Endothelial cell of umbilical vein (primary cell): ENCODE data around the gene NYAP2. TPM values are rescaled to one million over a fixed set of nuclear protein-coding genes. Genes with fewer than 3 reads are reported as not detected.

Experiments used
- BruUV-seq: library from RNA; stranded (reverse); fragments of 400-500 nt; replicated peaks from 2 replicates; lab custom pipeline; 2021; lab: Mats Ljungman, UMichigan
- CTCF ChIA-PET: fragments of 300-600, 350-600 bp; sonication (Branson Sonifier 250); formaldehyde crosslinking; loops from one replicate; lab custom pipeline; 2021; ENCODE audit warnings: antibody characterized with exemption, inconsistent platforms; lab: Charles Lee
- POLR2A ChIA-PET: fragments of 300-600, 350-600 bp; sonication (Branson Sonifier 250); formaldehyde crosslinking; loops from one replicate; lab custom pipeline; 2021; ENCODE audit warnings: antibody characterized with exemption, inconsistent platforms; lab: Charles Lee
- DNase-seq: peaks from one replicate; pipeline ENCODE4 v3.0.0-alpha.2; 2011; ENCODE audit warnings: low read depth, low spot score
- FAIRE-seq: peaks from 2 replicates; lab custom pipeline; 2011; peaks lifted over from hg19 to GRCh38; lab: Jason Lieb, UNC
- H2AFZ ChIP-seq: 2 replicates; pipeline ENCODE4 v1.6.0; 2012; ENCODE audit warnings: low read depth, low read length, control low read depth, inconsistent platforms
- H3K27ac ChIP-seq: 2 replicates; pipeline ENCODE4 v1.5.1; 2011; ENCODE audit warnings: low read depth, mild to moderate bottlenecking, control low read depth, low read length, moderate library complexity; ENCODE audit not compliant: insufficient read depth
- H3K27me3 ChIP-seq, 2 experiments: 2 replicates each; pipeline versions ENCODE4 v1.6.0 to v1.6.1; 2011; ENCODE audit warnings: low read length in 2 of 2, mixed read lengths in 1 of 2; ENCODE audit not compliant: control insufficient read depth in 2 of 2, insufficient read depth in 2 of 2
- H3K36me3 ChIP-seq, 2 experiments: 2 replicates in 1 of 2; 3 replicates in 1 of 2; pipeline ENCODE4 v1.5.1; 2011; ENCODE audit warnings: low read length in 2 of 2, mild to moderate bottlenecking in 1 of 2, moderate library complexity in 1 of 2; ENCODE audit not compliant: control insufficient read depth in 2 of 2, insufficient read depth in 2 of 2; ENCODE audit errors: extremely low read depth in 1 of 2
- H3K4me1 ChIP-seq: 3 replicates; pipeline ENCODE4 v1.5.1; 2011; ENCODE audit warnings: mild to moderate bottlenecking, low read length; ENCODE audit not compliant: control insufficient read depth, insufficient read depth; ENCODE audit errors: extremely low read depth
- H3K4me2 ChIP-seq: 2 replicates; pipeline ENCODE4 v1.6.1; 2011; ENCODE audit warnings: low read length, control low read depth, mixed read lengths; ENCODE audit not compliant: insufficient read depth
- H3K4me3 ChIP-seq, 3 experiments: fragments of 200-600 bp in 1 of 3; sonication (generic), shearing (Covaris generic) in 1 of 3; replicated peaks in 1 of 3; 2 replicates each; pipeline ENCODE4 v1.5.1; 2011 to 2016; ENCODE audit warnings: control low read depth in 3 of 3, low read length in 3 of 3, mild to moderate bottlenecking in 2 of 3, inconsistent platforms in 1 of 3, low read depth in 1 of 3, moderate library complexity in 1 of 3; ENCODE audit not compliant: insufficient read depth in 1 of 3
- H3K79me2 ChIP-seq: 2 replicates; pipeline ENCODE4 v1.6.0; 2012; ENCODE audit warnings: low read length, inconsistent platforms; ENCODE audit not compliant: control insufficient read depth, insufficient read depth
- H3K9ac ChIP-seq: replicated peaks from 2 replicates; pipeline ENCODE3; 2011; ENCODE audit warnings: low read length, control low read depth; ENCODE audit not compliant: insufficient read depth; ENCODE audit errors: extremely low read depth
- H3K9me1 ChIP-seq: replicated peaks from 3 replicates; pipeline ENCODE4 v1.6.0; 2011; ENCODE audit warnings: mild to moderate bottlenecking, low read length; ENCODE audit not compliant: control insufficient read depth, insufficient read depth; ENCODE audit errors: extremely low read depth
- H3K9me3 ChIP-seq: replicated peaks from 2 replicates; pipeline ENCODE4 v1.5.1; 2012; ENCODE audit warnings: low read length, inconsistent platforms; ENCODE audit not compliant: control insufficient read depth, insufficient read depth
- H4K20me1 ChIP-seq: replicated peaks from 2 replicates; pipeline ENCODE3; 2011; ENCODE audit warnings: mild to moderate bottlenecking, low read length; ENCODE audit not compliant: control insufficient read depth, insufficient read depth; ENCODE audit errors: extremely low read depth
- EZH2 ChIP-seq: IDR thresholded peaks from 2 replicates; pipeline ENCODE4 v1.6.1; 2012; ENCODE audit warnings: borderline replicate concordance, low read depth, mild to moderate bottlenecking, moderate library complexity, low read length, inconsistent platforms; ENCODE audit not compliant: severe bottlenecking
- FOS ChIP-seq: IDR thresholded peaks from 2 replicates; pipeline ENCODE4 v1.6.1; 2011; ENCODE audit warnings: mild to moderate bottlenecking, low read length, moderate library complexity, borderline replicate concordance; ENCODE audit not compliant: insufficient read depth
- GATA2 ChIP-seq: IDR thresholded peaks from 2 replicates; pipeline ENCODE4 v1.7.0; 2011; ENCODE audit warnings: low read depth, mild to moderate bottlenecking, moderate library complexity, mixed read lengths, low read length; ENCODE audit not compliant: insufficient read length, insufficient read depth
- JUN ChIP-seq: IDR thresholded peaks from 2 replicates; pipeline ENCODE4 v1.6.1; 2011; ENCODE audit warnings: borderline replicate concordance, low read depth; ENCODE audit not compliant: insufficient read length, insufficient read depth
- MYC ChIP-seq: IDR thresholded peaks from one replicate; pipeline ENCODE4 v1.6.1; 2011; ENCODE audit warnings: mild to moderate bottlenecking, low read depth, low read length
- POLR2A ChIP-seq: IDR thresholded peaks from 2 replicates; pipeline ENCODE4 v1.6.1; 2012; ENCODE audit warnings: low read depth, mild to moderate bottlenecking, control low read depth, low read length
- POLR2AphosphoS5 ChIP-seq: IDR thresholded peaks from 2 replicates; pipeline ENCODE4 v1.6.1; 2012; ENCODE audit warnings: low read depth, mild to moderate bottlenecking, control low read depth, low read length, moderate library complexity; ENCODE audit not compliant: insufficient read depth
- dilution Hi-C: fragments of 300-500 bp; cut with MboI; formaldehyde crosslinking; loops from one replicate; pipeline ENCODE4 v1.15.0; 2019; ENCODE audit warnings: low sequenced_read_pairs; ENCODE audit not compliant: extremely low pct_ligation_motif_present
- intact Hi-C: fragments of 100-400 bp; cut with micrococcal nuclease; formaldehyde crosslinking; loops from one replicate; pipeline ENCODE4 v1.10.0; 2022
- polyA plus RNA-seq, 4 experiments: library from polyadenylated mRNA; depleted of rRNA in 3 of 4; stranded (reverse) in 3 of 4; unstranded in 1 of 4; fragments of >200 nt; gene quantifications; 2 replicates each; pipeline versions ENCODE4 v1.2.1 to v1.2.3, GENCODE V29; 2011 to 2012; ENCODE audit warnings: missing spikeins in 1 of 4
- total RNA-seq: library from RNA; stranded (reverse); gene quantifications from 2 replicates; pipeline ENCODE4 v1.2.3, GENCODE V29; 2021
- TF ChIP-seq, protein P1 (sequence below), 2 donors: IDR thresholded peaks; 1 replicate in 1 of 2; 2 replicates in 1 of 2; pipeline ENCODE4 v1.5.1; 2011; ENCODE audit warnings: low read length in 2 of 2, mild to moderate bottlenecking in 2 of 2, moderate library complexity in 2 of 2, control low read depth in 1 of 2, inconsistent platforms in 1 of 2, low read depth in 1 of 2; ENCODE audit not compliant: insufficient read depth in 1 of 2; ENCODE audit errors: extremely low read depth in 1 of 2
- TF ChIP-seq, protein P2 (sequence below): IDR thresholded peaks from 2 replicates; pipeline ENCODE4 v1.6.1; 2011; ENCODE audit not compliant: insufficient read depth, insufficient read length

Gene NYAP2
- total and polyA plus RNA-seq, 2 donors (not counting 3 experiments of a cell fraction or from before 2014, with no cell fraction given): not detected

DNA sequence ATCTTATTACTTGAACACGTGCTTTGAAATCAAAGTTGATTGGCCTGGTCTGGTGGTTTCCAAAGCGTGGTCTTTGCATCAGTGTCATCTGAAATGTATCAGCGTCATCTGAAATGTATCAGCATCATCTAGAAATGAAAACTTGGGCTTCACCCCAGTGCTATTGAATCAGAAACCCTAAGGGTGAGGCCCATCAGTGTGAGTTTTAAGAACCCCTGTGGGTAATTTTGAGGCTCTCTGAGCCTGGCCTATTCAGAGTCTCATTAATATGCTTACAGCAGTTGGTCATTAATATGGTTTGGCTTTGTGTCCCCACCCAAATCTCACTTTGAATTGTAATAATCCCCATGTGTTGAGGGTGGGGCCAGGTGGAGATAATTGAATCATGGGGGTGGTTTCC, 85.2 kb downstream of the NYAP2 start:
- FAIRE-seq (no peak), DNase-seq (no peak)
- intact Hi-C loops: no loop called here
- no peaks in the 10 kb centered on the region for H3K4me1 ChIP-seq
- H3K9me1 ChIP-seq: no peaks in the 10 kb centered on the region
- H3K9ac ChIP-seq: no peak overlapping the region
- BruUV-seq: no TSS peak
- no peak overlapping the region for H3K4me3 ChIP-seq
- dilution Hi-C loops: no loop called here
- H4K20me1 ChIP-seq: no peaks in the 10 kb centered on the region
- no peaks in the 10 kb centered on the region for H3K79me2 ChIP-seq
- H2AFZ ChIP-seq: no peak overlapping the region
- H3K9me3 ChIP-seq: no peaks in the 10 kb centered on the region
- H3K36me3 ChIP-seq: no peaks in the 10 kb centered on the region
- no peak for TF ChIP-seq FOS
- TF ChIP-seq, protein P1, sequence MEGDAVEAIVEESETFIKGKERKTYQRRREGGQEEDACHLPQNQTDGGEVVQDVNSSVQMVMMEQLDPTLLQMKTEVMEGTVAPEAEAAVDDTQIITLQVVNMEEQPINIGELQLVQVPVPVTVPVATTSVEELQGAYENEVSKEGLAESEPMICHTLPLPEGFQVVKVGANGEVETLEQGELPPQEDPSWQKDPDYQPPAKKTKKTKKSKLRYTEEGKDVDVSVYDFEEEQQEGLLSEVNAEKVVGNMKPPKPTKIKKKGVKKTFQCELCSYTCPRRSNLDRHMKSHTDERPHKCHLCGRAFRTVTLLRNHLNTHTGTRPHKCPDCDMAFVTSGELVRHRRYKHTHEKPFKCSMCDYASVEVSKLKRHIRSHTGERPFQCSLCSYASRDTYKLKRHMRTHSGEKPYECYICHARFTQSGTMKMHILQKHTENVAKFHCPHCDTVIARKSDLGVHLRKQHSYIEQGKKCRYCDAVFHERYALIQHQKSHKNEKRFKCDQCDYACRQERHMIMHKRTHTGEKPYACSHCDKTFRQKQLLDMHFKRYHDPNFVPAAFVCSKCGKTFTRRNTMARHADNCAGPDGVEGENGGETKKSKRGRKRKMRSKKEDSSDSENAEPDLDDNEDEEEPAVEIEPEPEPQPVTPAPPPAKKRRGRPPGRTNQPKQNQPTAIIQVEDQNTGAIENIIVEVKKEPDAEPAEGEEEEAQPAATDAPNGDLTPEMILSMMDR (IDR thresholded peaks at IDR 0.05; ENCODE audit: extremely low read depth in 1 of 2, insufficient read depth in 1 of 2, low read depth in 1 of 2, low read length in 2 of 2): no peak
- TF ChIP-seq JUN: no peak
- no peak for TF ChIP-seq GATA2
- TF ChIP-seq, protein P2, sequence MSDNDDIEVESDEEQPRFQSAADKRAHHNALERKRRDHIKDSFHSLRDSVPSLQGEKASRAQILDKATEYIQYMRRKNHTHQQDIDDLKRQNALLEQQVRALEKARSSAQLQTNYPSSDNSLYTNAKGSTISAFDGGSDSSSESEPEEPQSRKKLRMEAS: no peak
- TF ChIP-seq MYC: no peak
- no peak for TF ChIP-seq EZH2
- TF ChIP-seq POLR2AphosphoS5: no peak
- TF ChIP-seq POLR2A: no peak
- no peaks in the 10 kb centered on the region for H3K27me3 ChIP-seq
- POLR2A ChIA-PET: no interaction called here
- H3K27ac ChIP-seq: no peak overlapping the region
- no peak overlapping the region for H3K4me2 ChIP-seq
- CTCF ChIA-PET: no interaction called here
